Transverse colon (tissue), 3 donors: ENCODE measurements around the gene DTNBP1.

ENCODE experiments used
- CTCF ChIP-seq, 5 experiments: fragments of 200-600 bp in 3 of 5; fragments of 450-650 bp in 2 of 5; sonication (generic) in 3 of 5; IDR thresholded peaks; 1 replicate in 2 of 5; 2 replicates in 3 of 5; pipeline ENCODE4 v1.5.1; 2016 to 2017; ENCODE audit warnings: antibody characterized with exemption in 5 of 5, inconsistent platforms in 3 of 5, mild to moderate bottlenecking in 2 of 5, moderate library complexity in 1 of 5
- POLR2A ChIP-seq: fragments of 450-650 bp; IDR thresholded peaks from one replicate; pipeline ENCODE4 v1.6.1; 2016; ENCODE audit warnings: antibody characterized with exemption, mild to moderate bottlenecking, moderate library complexity

GRCh38 chr6:15518878-15519277 is 143.9 kb downstream of the DTNBP1 start:
- TF ChIP-seq CTCF (IDR thresholded peaks at IDR 0.05) (no peak), POLR2A (no peak)
